HEK293 (cell line): ENCODE results near the gene OGFRL1.

ENCODE experiments used
- ATF2 ChIP-seq: fragments of 450-650 bp; formaldehyde crosslinking; IDR thresholded peaks from 2 replicates; pipeline ENCODE4 v1.5.1; 2016; ENCODE audit warnings: missing biosample characterization, missing genetic modification characterization, low read depth
- REST ChIP-seq: fragments of 450-650 bp; formaldehyde crosslinking; IDR thresholded peaks from 2 replicates; pipeline ENCODE4 v1.5.1; 2016; ENCODE audit warnings: missing biosample characterization, missing genetic modification characterization
- SALL2 ChIP-seq: fragments of 450-650 bp; formaldehyde crosslinking; IDR thresholded peaks from 2 replicates; pipeline ENCODE4 v1.5.0; 2017; ENCODE audit warnings: missing biosample characterization, mild to moderate bottlenecking, missing genetic modification characterization, borderline replicate concordance
- TCF7L2 ChIP-seq: IDR thresholded peaks from 2 replicates; pipeline ENCODE4 v1.6.1; 2011; ENCODE audit warnings: low read depth, mild to moderate bottlenecking, inconsistent platforms, low read length, moderate library complexity, borderline replicate concordance
- ZBTB17 ChIP-seq: fragments of 450-650 bp; formaldehyde crosslinking; IDR thresholded peaks from 2 replicates; pipeline ENCODE4 v1.5.1; 2016; ENCODE audit warnings: missing biosample characterization, missing genetic modification characterization
- ZNF121 ChIP-seq: fragments of 450-650 bp; formaldehyde crosslinking; IDR thresholded peaks from 2 replicates; pipeline ENCODE4 v1.5.1; 2016; ENCODE audit warnings: missing biosample characterization, missing genetic modification characterization
- ZNF239 ChIP-seq: fragments of 450-650 bp; formaldehyde crosslinking; IDR thresholded peaks from 2 replicates; pipeline ENCODE4 v1.5.1; 2016; ENCODE audit warnings: missing biosample characterization, missing genetic modification characterization
- ZNF24 ChIP-seq: fragments of 450-650 bp; formaldehyde crosslinking; IDR thresholded peaks from 2 replicates; pipeline ENCODE4 v1.5.1; 2016; ENCODE audit warnings: missing biosample characterization, missing genetic modification characterization
- ZNF26 ChIP-seq: fragments of 450-650 bp; formaldehyde crosslinking; IDR thresholded peaks from 2 replicates; pipeline ENCODE4 v1.5.1; 2016; ENCODE audit warnings: missing biosample characterization, missing genetic modification characterization
- ZNF274 ChIP-seq, 2 experiments: fragments of 200-500 bp in 1 of 2; fragments of 450-650 bp in 1 of 2; sonication (Bioruptor generic) in 1 of 2; formaldehyde crosslinking in 1 of 2; IDR thresholded peaks; 2 replicates each; pipeline versions ENCODE4 v1.5.1 to v1.6.1; 2014 to 2016; ENCODE audit warnings: borderline replicate concordance in 1 of 2, inconsistent platforms in 1 of 2, low read length in 1 of 2, missing biosample characterization in 1 of 2, missing genetic modification characterization in 1 of 2
- ZNF335 ChIP-seq: fragments of 450-650 bp; formaldehyde crosslinking; conservative IDR thresholded peaks from 2 replicates; pipeline ENCODE4 v1.5.1; 2016; ENCODE audit warnings: missing biosample characterization, missing genetic modification characterization
- TF ChIP-seq, protein P1 (sequence below): fragments of 450-650 bp; formaldehyde crosslinking; IDR thresholded peaks from 2 replicates; pipeline ENCODE4 v1.5.1; 2016; ENCODE audit warnings: missing biosample characterization, missing genetic modification characterization
- TF ChIP-seq, protein P2 (sequence below): fragments of 450-650 bp; formaldehyde crosslinking; IDR thresholded peaks from 2 replicates; pipeline ENCODE4 v1.5.1; 2016; ENCODE audit warnings: missing biosample characterization, missing genetic modification characterization

DNA sequence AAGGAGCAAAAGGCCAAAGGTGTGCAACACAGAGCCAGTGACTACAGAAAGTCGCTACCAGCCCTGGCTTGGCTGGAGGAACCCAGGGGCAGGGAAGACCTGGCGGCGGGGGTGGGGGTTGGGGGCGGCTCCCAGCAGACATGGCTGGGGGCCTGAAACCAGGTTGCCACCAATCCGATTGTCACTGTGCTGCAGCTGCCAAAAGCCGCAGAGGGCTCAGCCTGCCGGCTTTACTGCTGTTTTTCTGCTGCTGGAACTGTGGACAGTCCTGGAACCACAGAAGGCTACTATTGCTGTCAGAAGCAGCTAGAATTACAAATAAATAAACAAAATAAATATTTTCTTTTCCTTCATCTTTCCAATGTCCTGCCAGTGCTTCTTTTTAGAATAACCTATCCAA, 25.7 kb upstream of the OGFRL1 start:
- TF ChIP-seq, protein P1, sequence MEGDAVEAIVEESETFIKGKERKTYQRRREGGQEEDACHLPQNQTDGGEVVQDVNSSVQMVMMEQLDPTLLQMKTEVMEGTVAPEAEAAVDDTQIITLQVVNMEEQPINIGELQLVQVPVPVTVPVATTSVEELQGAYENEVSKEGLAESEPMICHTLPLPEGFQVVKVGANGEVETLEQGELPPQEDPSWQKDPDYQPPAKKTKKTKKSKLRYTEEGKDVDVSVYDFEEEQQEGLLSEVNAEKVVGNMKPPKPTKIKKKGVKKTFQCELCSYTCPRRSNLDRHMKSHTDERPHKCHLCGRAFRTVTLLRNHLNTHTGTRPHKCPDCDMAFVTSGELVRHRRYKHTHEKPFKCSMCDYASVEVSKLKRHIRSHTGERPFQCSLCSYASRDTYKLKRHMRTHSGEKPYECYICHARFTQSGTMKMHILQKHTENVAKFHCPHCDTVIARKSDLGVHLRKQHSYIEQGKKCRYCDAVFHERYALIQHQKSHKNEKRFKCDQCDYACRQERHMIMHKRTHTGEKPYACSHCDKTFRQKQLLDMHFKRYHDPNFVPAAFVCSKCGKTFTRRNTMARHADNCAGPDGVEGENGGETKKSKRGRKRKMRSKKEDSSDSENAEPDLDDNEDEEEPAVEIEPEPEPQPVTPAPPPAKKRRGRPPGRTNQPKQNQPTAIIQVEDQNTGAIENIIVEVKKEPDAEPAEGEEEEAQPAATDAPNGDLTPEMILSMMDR = no peak
- TF ChIP-seq ZNF335 (tag by site-specific recombination) (no peak), TCF7L2 (no peak), ZNF274 (IDR thresholded peaks at IDR 0.05; ENCODE audit: low read length) (no peak), ZNF274 (tag by site-specific recombination; IDR thresholded peaks at IDR 0.05; ENCODE audit: borderline replicate concordance) (no peak), SALL2 (tag by site-specific recombination) (no peak), REST (tag by site-specific recombination) (no peak), ZNF239 (no peak), ZNF24 (tag by site-specific recombination) (no peak), ZNF26 (tag by site-specific recombination) (no peak), ATF2 (tag by site-specific recombination) (no peak), ZBTB17 (no peak), ZNF121 (tag by site-specific recombination) (no peak)
- TF ChIP-seq, protein P2, sequence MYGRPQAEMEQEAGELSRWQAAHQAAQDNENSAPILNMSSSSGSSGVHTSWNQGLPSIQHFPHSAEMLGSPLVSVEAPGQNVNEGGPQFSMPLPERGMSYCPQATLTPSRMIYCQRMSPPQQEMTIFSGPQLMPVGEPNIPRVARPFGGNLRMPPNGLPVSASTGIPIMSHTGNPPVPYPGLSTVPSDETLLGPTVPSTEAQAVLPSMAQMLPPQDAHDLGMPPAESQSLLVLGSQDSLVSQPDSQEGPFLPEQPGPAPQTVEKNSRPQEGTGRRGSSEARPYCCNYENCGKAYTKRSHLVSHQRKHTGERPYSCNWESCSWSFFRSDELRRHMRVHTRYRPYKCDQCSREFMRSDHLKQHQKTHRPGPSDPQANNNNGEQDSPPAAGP (tag by site-specific recombination) = no peak
